Measurements from ENCODE around the gene BMPR1B.
"Not testable (repeated sequence)": the region's sequence is repeated elsewhere in the genome, so short reads cannot be mapped to it uniquely, and the experiment has no call there.

BMPR1B gene

DNA sequence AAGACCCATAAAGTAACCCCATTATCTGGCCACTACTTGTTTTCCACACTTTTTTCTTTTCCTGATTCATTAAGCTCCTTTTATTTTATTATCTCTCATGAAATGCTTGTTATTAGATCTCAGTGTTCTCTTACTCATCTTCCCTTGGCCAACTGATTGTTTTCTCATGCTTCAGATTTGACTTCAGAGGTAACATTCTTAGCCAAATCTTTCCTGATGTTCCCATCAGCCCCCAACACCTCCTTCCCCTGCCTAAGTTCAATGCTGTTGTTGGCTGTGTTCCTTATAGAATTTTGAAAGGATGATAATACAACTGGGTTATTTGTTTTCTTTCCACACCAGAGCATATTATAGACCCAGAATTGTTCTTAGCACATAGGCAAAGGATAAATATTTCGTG is 75.6 kb downstream of the BMPR1B start:
- no peak for DNase-seq (ENCODE audit: low read depth)

- DNase-seq (ENCODE audit: low read depth): no peak
Measured at GRCh38 chr4:94834501-94834900, 76.7 kb downstream of the BMPR1B start.

DNA sequence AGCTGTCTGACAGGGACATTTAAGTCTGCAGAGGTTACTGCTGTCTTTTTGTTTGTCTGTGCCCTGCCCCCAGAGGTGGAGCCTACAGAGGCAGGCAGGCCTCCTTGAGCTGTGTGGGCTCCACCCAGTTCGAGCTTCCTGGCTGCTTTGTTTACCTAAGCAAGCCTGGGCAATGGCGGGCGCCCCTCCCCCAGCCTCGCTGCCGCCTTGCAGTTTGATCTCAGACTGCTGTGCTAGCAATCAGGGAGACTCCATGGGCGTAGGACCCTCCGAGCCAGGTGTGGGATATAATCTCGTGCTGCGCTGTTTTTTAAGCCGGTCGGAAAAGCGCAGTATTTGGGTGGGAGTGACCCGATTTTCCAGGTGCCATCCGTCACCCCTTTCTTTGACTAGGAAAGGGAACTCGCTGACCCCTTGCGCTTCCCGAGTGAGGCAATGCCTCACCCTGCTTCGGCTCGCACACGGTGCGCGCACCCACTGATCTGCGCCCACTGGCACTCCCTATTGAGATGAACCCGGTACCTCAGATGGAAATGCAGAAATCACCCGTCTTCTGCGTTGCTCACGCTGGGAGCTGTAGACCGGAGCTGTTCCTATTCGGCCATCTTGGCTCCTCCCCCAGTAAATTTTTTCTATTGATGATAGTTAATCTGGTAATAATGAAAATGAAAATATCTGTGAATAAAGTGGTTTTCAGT is 83.6 kb downstream of the BMPR1B start:
- not testable (repeated sequence) for DNase-seq (ENCODE audit: low read depth)

DNA sequence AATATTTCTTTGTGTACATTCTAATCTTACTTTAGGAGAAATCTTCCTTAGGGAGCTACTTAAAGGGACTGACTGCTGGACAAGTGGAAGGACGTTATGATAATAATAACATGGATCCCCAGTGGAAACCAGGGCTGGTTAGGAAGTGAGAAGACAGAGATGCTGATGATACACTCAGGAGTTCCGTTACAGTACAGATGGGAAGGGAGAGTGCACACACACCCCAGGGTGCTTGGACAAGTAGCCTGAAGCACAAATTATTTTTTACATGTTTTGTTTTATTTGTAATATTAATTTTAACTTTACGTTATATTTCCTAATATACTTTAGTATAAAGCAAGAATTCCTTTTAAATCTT is 84.1 kb downstream of the BMPR1B start:
- DNase-seq (ENCODE audit: low read depth): no peak

DNA sequence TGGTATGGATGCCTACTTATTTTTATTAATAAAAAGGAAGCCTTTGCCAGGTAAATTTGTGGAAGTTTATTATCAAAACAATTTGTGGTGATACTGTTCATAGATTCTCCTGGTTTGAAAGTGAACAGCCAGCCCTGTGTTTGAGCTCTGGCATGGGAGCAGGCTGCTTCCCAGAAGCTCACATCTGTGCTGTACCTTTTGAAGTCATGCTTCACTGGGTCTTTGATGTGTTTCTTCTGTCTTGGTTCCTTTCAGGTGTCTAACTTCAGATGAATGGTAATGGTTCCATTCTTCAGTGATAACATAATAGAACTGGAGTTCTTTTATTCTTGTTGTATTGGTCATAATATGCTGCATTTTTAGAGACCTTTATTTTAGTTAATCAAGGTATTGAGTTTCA is 85.5 kb downstream of the BMPR1B start:
- DNase-seq (ENCODE audit: low read depth): no peak

GRCh38 chr4:94848326-94848725 is 90.6 kb downstream of the BMPR1B start:
- DNase-seq (ENCODE audit: low read depth): no peak

DNA sequence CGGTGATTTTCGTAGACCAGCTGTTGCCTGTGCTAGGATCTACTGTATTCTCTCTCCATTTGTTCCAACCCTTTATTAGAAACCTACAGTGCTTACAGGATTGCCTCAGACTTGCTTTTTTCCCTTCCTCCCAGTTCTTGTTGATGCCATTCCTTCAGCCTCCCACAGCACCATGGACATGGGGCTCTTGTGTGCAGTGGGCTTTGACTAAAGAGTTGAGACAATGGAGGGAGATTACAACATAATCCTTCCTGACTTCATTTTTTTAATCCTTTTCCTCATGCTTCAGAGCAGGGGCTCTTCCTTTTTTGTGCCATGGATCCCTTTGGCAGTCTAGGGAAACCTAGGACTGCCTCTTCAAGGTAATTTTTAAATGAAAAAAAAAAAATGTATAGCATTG is 92.1 kb downstream of the BMPR1B start:
- no peak for DNase-seq (ENCODE audit: low read depth)

DNA sequence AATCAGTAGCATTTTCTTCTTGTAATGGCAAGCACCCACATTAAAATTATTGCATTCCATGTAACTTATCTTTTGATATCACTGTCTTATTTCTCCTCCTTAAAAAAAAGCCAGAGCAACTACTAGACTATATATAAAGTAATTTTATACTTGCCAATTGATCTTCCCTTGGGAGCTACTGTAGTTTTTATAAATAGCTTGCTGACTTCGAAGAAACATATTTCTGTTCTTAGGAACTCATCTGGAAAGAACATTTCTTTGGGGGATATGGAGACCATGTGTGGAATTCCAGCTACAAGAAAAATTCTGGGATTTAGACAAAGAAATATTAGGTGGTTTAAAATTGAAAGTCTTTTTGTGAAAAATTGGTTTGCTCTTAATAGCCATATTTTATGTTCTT is 94.9 kb downstream of the BMPR1B start:
- DNase-seq (ENCODE audit: low read depth): no peak

DNA sequence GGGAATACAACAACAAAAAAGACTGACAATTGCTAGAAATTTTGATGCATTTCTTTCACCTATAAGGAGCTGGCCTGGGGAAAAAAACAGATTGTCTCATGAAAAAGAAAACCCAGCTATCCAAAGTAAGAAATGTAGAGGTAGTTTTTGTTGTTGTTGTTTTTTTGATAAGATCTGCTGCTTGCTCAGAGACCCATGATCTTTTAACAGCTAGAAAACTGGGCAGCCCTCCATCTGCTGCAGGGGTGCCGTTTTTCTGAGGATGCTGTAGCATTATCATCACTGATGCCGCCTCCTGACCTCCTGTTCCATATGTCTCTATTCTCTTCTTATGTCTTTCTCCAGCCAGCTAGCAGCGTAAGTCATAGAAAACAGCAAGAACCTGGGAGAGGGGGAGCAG is 98.3 kb downstream of the BMPR1B start:
- no peak for DNase-seq (ENCODE audit: low read depth)

GRCh38 chr4:94870146-94870545 is 112.4 kb downstream of the BMPR1B start:
- DNase-seq (ENCODE audit: low read depth): no peak

- no peak for DNase-seq (ENCODE audit: low read depth)
Measured at GRCh38 chr4:94871644-94872305, 114.0 kb downstream of the BMPR1B start.

DNA sequence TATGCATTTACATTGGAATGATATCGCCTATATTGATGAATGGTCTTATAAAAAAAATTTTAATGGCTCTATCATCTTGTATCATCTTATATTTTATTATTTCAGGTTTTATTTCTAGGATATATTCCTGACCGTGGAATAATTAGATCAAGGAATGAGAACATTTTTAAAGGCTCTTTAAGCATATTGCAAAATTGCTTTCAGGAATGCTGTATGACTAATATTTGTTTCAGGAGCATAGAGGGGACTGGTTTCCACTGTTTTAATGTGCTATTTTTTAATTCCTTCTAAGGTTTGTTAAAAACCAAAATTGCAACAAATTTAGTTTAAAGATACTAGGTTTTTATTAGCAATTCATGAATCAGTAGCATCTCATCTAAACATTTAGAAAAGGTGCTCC is 120.2 kb downstream of the BMPR1B start:
- peak; percentile 53 for DNase-seq (ENCODE audit: low read depth)

DNA sequence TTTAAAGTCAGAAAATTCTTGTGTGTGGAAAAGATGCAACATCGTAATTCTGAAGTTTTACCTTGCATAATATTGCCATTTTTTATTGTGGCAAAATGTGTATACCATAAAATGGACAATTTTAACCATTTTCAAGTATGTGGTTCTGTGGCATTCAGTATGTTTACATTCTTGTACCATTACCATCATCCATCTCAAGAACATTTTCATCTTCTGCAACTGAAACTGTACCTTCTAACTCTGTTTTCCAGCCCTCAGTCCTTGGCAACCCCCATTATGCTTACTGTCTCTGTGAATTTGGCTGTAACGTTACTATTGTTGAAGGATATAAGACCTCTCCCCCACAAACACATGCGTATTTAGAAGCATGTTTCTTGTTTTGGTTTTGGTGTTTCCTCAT is 123.2 kb downstream of the BMPR1B start:
- no peak for DNase-seq (ENCODE audit: low read depth)

DNA sequence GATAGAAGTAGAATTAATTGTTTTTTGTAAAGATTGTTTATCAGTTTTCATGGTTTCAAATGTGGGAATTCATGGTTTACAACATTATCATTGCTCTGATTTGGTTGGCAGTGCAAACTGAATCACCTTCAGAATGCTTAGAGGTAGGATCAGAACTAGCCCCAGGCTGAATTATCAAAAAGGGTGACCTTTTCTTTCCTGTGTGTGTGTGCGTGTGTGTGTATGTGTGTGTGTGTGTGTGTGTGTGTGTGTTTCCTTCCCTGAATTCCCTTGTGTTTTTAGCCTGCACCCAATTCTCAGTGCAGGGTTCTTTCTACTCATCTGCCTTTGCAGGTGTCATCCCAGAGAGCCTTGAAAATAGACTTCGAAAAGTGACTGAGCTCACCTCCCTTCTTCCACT is 125.0 kb downstream of the BMPR1B start:
- DNase-seq (ENCODE audit: low read depth): no peak

DNA sequence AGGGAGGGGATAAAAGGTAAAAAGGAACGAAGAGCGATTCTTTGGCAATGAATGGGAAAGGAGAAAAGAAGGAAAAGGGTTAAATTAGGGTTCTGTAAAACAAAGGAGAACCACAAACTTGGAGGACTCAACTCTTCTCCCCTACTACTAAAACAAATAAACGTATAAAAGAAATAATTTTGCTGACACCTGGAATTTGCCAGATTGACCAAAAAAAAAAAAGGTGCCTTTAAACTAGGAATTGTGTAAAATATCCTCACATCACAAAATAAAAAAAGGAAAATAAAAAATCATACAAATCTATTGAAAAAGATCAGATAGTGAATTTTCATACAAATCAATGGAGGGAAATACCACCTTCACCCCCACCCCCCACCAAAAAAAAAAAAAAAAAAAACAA is 129.3 kb downstream of the BMPR1B start:
- DNase-seq (ENCODE audit: low read depth): no peak

DNA sequence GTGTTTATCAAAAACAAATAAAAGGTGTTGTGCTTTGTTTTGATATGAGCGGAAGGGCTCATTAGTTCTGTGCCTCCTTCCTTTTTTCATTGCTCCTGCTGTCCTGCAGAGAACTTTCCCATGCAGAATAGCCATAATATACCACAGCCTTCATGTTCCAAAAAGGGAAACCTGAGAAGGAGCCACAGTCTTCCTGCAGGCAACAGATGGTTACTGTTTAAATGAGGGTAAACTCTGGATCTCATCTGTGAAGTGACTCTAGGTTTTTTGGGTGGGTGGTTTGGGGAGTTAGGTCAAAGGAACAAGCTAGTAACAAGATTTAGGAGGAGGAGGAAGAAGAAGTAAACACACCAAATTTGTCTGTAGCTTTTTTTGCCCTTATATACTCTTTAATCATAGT is 131.8 kb downstream of the BMPR1B start:
- DNase-seq (ENCODE audit: low read depth): no peak

GRCh38 chr4:94889946-94890345 is 132.2 kb downstream of the BMPR1B start:
- no peak for DNase-seq (ENCODE audit: low read depth)

- no peak for DNase-seq (ENCODE audit: low read depth)
Measured at GRCh38 chr4:94890579-94890978, 132.8 kb downstream of the BMPR1B start.

DNA sequence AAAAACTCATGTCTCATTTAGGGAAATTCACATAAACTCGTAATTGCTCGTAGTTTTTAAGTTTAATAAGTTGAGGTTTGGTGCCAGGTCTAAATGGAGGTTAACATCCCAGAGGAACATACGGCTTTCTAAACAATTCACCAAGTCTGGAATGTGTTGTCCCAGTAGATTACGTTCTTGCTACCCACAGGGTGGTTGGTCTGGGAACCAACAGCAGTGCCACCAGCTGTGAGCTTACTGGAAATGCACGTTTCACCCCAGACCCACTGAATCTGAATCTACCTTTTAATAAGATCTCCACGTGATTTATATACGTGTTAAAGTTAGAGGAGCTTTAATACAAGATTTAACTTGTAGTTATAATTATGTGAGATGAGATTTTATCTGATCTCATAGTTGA is 134.3 kb downstream of the BMPR1B start:
- no peak for DNase-seq (ENCODE audit: low read depth)

GRCh38 chr4:94895081-94895480 is 137.3 kb downstream of the BMPR1B start:
- DNase-seq (ENCODE audit: low read depth): no peak

DNA sequence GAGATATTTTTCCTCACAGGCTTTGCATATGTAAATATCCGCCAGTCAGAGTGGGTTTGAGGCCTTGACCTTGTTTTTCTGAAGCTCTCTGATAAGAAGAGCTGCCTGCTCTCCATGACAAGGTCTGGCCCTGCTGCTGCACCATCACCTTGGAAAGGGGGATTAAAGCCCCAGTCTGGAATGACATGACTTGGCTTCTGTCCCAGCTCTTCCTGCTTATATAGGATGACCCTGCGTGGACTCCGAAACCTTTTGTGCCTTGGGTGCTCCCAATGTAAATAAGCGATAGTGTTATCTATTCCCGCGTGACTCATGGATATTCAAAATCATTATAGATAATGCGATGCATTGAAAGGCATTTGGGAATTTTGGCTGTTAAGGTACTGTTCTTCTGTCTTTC is 139.3 kb downstream of the BMPR1B start:
- DNase-seq (ENCODE audit: low read depth): no peak

GRCh38 chr4:94905511-94905910 is 147.8 kb downstream of the BMPR1B start:
- no peak for DNase-seq (ENCODE audit: low read depth)

DNA sequence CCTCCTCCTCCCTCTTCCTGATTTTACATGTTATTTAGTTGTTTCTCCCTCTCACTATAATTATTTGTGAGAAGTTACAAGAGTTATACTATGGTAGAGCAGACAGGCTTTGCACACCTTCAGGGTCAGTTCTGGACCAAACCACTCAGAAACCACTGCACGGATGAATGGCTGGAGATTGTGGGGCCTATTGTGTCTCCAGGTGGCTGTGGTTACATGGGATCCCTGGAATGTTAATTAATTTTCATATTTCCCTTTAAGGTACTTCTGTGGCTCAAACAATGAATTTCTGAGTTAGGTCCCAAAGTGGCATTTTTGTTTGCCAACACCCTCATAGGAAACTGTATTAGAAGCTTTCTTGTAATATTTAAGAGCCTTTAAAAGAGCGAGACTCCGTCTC is 151.9 kb downstream of the BMPR1B start:
- DNase-seq (ENCODE audit: low read depth): no peak

DNA sequence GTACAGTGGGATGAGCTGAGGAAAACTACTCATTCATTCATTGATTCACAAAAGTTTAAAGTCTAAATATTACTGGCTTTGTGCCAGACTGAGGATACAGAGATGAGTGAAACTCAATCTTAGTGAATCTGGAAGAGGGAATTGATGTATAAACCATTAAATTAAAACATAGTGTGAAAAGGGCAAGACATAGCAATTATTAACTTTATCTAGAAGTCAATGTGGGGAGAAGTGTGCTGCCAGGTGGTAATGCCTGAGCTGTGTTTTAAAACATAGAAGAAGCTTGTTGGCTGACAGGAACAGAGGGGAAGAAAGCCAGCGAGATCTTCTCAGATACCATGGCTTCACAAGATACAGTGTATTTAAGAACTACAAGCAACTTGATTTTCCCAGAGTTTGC is 153.4 kb downstream of the BMPR1B start:
- no peak for DNase-seq (ENCODE audit: low read depth)

Data from HS-5 (cell line).